GM18499 (cell line): Measurements from ENCODE around the gene PLCH1.
"Not testable (repeated sequence)": the region's sequence is repeated elsewhere in the genome, so short reads cannot be mapped to it uniquely, and the experiment has no call there.

Experiments used
- ATAC-seq: cut with Tn5 transposase; IDR thresholded peaks from one replicate; pipeline ENCODE4 v1.9.1; 2021; ENCODE audit warnings: moderate number of reproducible peaks; ENCODE audit not compliant: insufficient read depth, unreplicated experiment

PLCH1 gene

GRCh38 chr3:155431856-155432570, 312.9 kb downstream of the PLCH1 start:
- ATAC-seq = no peak

- ATAC-seq = no peak
Measured at GRCh38 chr3:155428563-155428962, 316.3 kb downstream of the PLCH1 start.

GRCh38 chr3:155426524-155427230, 318.2 kb downstream of the PLCH1 start:
- ATAC-seq = no peak

GRCh38 chr3:155425396-155425795, 319.5 kb downstream of the PLCH1 start:
- ATAC-seq = no peak

- no peak for ATAC-seq
Measured at GRCh38 chr3:155424323-155424710, 320.6 kb downstream of the PLCH1 start.

GRCh38 chr3:155423526-155424322, 321.1 kb downstream of the PLCH1 start:
- no peak for ATAC-seq

- no peak for ATAC-seq
Measured at GRCh38 chr3:155420881-155421486, 323.9 kb downstream of the PLCH1 start.

GRCh38 chr3:155420406-155420805, 324.5 kb downstream of the PLCH1 start:
- no peak for ATAC-seq

GRCh38 chr3:155418407-155418806, 326.5 kb downstream of the PLCH1 start:
- ATAC-seq = no peak

GRCh38 chr3:155417119-155417517, 327.8 kb downstream of the PLCH1 start:
- no peak for ATAC-seq

GRCh38 chr3:155416500-155417118, 328.3 kb downstream of the PLCH1 start:
- ATAC-seq = no peak

GRCh38 chr3:155412904-155413303, 332.0 kb downstream of the PLCH1 start:
- ATAC-seq = no peak

- no peak for ATAC-seq
Measured at GRCh38 chr3:155411500-155412223, 333.2 kb downstream of the PLCH1 start.

- no peak for ATAC-seq
Measured at GRCh38 chr3:155409336-155409735, 335.5 kb downstream of the PLCH1 start.

GRCh38 chr3:155407971-155408370, 336.9 kb downstream of the PLCH1 start:
- no peak for ATAC-seq

- no peak for ATAC-seq
Measured at GRCh38 chr3:155407331-155407730, 337.5 kb downstream of the PLCH1 start.

GRCh38 chr3:155404486-155404885, 340.4 kb downstream of the PLCH1 start:
- ATAC-seq = no peak

- no peak for ATAC-seq
Measured at GRCh38 chr3:155402656-155403055, 342.2 kb downstream of the PLCH1 start.

- ATAC-seq = no peak
Measured at GRCh38 chr3:155398046-155398445, 346.8 kb downstream of the PLCH1 start.

GRCh38 chr3:155394896-155395295, 350.0 kb downstream of the PLCH1 start:
- ATAC-seq = not testable (repeated sequence)
